NCI-H2171 treated with DMSO at 0.1 percent for 48 hours (cell line): ENCODE data around the gene HIVEP3.

Source experiments
- DNase-seq: peaks from one replicate; lab custom pipeline; 2025; lab: John Stamatoyannopoulos, UW

Gene HIVEP3

DNA sequence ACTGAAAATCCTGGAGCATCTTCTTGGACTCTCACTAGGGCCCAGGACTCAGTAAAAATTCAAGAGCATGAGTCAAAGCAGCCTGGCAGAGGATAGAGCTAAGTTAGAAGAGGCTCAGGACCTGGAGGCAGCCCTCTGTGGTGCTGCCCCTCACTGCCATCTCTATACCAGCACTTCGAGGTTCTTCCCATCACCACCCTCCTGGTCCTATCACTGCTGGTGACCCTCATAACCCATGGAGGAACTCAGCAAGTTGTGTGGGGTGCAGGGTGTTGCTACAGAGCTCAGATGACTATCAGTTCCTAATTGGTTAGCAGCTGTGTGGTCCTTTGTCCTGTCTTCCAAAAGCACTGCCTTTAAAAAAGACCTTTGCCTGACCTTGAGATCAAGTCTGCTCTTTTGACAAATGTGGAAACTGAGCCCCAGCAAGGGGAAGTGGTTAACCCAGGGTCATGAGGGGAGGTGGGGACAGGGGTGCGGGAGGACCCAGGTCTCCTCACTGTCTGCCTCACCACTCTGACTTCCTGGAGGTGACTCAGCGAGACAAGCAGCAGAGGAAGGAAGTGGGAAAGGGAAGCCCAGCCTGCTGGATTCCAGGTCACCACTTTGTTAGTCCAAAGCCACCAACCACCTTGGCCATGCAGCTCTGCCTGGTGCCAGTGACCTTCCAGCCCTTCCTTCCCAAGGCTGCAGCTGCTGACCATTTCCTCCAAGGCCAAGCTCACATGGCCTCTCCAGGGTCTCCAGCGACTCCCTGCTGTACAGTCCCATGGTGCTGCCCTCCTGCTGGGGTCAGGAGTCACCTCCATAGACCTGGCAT lies 234.8 kb downstream of the HIVEP3 start:
- no peak for DNase-seq

DNA sequence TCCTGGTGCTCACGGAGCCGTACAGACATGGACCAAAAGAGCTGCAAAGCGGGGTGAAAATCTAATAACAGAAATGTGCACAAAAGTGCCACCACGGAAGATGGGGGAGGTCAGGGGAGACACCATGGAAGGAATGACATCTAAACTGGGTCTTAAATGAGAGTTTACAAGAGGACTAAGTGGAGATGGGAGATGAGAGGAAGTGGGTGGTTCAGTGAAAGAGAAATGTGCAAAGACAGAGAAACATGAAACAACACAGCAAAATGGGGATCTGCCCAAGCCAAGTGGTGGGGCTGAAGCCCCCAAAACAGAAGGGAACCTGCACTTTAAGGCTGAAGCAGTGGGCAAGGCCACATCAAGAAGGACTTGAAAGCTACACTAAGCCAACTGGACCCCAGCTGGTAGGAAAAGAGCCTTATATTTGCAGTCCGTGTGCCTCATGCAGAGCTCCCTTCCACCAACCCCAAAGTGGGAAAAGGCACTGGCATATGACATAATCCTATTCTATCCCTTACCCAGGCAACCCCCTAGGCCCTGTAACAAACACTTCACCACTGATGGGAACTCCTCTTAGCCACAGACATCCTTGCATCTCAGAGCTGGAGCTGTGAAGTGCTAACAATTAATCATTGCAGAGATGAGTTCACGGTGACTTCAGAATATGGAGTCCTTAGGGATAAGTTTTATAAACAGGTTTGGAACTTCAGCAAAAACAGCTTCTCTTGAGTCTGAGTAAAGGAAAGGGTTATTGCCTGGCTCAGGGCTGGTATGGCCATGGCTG lies 235.7 kb downstream of the HIVEP3 start:
- DNase-seq: no peak

DNA sequence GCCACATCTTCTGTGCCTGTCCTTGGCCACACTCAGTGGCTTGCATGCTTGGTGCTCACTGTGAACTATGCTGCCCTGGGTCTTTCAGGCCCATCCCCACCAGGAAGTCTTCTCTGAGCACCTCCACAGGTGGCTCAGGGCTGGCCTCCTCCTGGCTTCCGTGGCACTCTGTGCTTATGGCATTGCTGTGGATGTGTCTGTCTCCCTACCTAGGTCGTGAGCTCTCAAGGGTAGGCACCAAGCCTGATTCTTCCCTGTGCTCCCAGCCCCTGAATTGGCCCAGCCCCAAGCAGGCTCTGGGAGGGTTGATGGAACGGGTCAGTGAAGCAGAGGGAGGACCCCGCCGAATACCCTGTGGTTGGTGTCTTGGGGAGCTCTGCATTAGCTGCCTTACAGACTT lies 236.6 kb downstream of the HIVEP3 start:
- no peak for DNase-seq

DNA sequence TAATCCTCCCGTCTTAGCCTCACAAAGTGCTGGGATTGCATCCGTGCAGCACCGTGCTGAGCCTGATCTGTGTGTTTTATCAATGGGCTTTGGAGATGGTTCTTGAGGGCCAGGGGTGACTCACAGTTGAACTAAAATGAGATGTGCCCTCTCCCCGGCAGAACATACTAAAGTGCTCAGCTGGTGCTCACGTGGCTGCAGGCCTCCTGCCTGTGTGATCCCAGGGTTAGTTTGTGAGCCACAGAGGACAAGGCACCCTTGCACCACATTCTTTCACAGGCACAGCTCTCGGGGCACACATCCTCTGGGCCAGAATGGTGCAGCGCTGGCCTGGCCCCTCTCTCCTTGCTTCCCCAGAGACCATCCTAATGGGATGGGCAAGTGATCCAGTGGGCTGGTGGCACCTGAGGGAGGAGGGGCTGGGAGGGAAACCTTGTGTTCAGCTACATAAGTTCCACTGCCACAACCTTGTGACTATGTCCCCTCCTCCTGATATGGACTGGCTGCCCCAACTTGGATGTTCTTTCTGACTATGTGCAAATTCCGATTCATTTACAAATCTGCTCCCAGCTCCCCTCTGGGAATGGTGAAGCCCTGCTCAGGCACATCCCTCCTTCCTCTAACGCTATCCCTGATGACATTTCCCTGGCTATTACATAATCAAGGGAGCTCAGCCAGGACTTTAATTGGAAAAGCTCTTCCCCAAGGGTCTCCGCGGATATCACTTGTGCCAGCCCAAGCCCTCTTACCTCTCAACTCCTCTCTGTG lies 237.2 kb downstream of the HIVEP3 start:
- peak; percentile 30 for DNase-seq

DNA sequence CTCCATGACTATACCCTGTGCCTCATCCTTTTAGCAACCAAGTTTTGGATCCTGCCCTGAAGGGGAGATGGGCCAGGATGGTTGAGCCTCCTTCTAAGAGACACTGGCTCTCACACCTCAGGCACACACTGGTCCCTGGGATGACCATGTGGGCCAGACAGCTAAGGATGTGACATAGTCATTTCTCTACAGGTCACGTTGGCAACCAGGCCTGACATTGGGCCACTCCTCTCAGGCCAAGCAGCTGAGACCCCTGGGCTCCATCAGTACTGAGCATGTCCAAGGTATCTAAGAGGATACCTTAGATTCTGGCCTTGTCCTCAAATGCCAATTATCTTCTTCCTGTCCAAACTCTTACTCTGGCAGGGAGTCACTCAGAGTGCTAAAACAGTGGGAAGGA lies 238.7 kb downstream of the HIVEP3 start:
- DNase-seq: no peak

DNA sequence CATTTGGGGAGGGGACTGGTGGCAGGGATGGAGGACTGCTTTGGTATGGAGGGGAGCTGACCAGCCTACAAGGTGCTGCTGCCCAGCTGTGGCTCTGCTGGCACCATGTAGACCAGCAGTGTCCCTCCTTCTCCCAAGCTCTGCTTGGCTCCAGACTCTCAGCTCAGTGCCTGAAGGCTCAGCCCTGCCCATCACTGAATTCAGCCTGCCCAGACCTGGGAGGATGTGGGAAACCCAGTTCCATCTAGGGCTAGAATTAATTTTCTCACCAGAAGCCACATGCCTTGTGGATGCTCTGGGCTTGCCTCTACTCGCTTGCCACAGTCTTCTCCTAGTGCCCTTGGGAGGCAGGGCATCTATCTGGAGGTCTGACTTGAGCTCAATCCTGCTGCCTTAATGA lies 239.2 kb downstream of the HIVEP3 start:
- DNase-seq: no peak

DNA sequence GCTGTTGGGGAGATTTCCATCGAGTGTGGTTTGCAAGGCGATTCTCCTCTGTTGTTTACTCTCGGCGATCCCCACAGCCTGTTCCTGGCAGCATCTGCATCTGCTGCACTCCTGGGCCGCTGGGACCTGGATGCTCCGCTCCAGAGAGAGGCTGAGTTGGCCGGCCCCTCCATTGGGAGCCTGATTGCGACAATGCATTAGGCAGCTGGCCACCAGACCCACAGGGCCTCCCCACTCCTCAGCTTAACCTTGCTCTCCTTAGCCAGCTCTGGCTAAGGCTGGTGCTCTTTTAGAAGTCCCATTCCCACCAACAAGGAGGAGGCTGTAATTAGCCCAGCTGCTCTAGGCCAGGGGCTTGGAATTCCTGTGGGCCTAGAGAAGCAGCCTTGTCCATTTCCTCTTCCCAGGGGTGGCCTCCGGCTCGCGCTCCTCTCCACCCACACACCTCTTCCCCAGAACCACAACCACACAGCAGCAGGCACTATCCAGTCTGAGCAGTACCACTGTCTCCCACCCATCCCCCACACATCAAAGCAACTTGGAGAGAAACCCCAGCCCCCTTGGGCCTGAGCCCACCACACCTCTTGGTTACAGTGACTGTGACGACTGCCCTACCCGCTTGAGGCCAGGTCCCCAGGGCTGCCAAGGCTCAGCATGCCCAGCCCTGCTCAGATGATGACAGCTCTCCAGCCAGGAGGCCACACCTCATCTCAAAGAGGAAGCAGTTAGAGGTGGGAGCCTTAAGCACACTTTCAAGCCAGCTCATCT lies 240.4 kb downstream of the HIVEP3 start:
- DNase-seq: peak; percentile 79

DNA sequence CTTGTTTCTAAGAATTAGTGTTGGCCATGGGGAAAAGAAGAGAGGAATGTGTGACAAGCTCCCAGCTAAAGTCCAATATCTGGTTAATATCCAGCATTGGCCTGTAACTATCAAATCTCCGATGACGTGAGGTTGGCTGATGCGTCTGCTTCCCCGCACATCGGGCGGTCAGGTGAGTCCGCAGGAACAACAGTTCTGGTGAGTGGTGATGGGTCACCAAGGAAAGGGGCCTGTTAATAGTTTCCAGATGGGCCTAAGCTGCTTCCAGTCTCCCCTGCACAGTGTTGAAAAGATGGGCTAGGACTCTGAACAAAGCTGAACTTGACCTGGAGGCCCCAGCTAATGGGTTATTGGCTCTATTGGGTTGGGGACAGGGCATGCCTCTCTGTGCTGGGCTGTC lies 241.1 kb downstream of the HIVEP3 start:
- DNase-seq: no peak

DNA sequence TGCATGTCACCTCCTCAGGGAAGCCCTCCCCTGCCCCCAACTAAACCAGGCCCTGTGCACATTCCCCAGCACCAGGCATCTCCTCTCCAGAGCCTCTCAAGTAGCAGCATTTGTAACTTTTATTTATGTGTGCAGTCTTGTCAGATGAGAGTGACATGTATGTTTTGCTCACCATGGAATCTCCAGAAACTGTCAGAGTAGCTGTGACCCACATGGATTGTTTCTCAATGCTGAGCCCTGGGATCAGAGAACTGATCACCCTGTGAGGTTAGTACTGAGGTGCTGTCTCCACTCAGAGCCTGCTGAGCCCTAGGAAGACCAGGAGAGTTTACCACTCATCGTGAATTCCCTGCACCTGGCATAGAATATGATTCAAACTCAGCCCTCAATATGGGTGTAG lies 243.3 kb downstream of the HIVEP3 start:
- no peak for DNase-seq

DNA sequence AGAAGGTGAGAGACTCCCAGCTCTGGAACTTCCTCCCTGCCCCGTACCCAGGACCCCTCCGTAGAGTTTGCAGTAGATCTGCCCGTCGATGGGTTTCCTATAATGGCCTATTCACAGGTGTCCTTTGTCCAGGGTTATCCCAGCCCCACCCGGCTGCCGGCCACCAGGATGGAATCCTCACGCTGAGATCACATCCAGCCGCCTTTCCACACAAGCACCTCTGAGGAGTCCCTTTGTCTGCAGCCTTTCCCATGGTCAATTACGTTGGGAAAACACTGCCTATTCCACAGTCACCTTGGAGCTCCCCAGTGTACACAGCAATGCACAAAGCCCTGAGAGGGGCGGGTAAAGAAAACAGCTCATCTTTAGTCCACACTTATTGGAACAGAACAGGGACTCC lies 244.2 kb downstream of the HIVEP3 start:
- no peak for DNase-seq

DNA sequence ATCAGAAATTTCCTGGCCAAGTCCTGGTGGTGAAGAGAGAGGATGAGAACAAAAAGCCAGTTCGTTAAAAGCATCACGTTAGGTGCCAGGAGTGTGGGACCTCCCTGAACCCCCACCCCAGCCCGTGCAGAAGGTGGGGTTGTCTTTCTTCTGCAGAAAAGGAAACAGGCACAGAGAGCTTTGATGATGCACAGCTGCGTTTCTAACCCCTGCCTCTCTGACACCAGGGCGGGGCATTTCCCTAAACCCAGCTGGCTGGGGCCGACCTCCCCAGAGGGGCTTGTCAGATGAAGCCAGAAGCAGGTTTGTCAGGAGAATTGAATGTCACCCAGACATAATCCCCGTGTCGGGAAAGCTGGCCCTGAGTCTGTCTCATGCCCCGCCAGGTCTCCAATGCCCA lies 244.9 kb downstream of the HIVEP3 start:
- DNase-seq: peak; percentile 33

DNA sequence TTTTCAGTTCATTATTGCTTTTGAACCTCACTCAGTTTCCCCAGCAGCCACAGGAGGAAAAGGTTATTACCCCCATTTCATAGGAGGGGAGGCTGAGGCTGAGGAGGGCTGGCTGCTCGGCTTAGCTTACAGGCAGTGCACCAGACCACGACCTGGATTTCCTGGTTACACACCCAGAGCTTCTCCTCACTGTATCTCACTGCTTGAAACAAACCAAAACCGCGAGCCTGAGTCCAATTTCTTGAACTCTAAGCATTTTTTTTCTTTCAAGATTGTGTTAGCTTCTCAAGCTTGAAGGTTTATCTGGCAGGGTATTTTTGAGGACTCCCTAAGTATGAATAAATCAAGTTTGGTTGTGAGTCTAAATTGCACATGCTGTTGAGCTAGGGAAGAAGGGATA lies 245.3 kb downstream of the HIVEP3 start:
- no peak for DNase-seq

DNA sequence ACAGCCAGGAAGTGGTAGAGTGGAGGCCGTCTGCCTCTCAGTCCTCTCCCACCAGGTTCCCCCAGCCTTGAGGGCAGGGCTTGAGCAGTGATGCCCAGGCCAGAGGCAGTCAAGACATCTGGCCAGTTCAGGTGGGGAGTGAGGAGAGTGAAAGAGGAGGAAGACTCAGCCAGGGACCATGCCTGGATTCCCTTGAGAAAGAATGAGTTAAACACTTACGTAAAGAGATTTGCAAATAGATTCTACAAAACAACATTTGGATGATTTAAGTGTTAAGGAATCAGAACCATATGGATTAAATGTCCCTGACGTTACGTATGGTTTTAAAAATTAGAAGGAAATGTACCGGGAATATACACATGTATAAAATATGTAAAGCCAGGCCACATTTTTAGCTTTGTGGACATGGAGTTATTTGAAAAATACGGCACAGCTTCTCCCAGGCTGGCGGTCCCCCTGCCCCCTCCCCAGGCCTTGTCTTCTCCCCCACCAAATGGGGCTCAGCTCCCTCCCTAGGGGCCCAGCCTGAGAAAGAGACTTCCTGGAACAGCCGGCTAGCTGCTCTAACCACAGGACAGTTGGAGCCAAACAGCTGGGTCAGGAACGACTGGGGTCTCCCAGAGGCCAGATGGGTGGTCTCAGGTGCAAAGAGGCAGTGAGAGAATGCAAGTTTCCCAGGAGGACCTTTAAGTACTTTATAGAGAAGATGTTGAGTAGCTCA lies 245.9 kb downstream of the HIVEP3 start:
- DNase-seq: peak; percentile 44

DNA sequence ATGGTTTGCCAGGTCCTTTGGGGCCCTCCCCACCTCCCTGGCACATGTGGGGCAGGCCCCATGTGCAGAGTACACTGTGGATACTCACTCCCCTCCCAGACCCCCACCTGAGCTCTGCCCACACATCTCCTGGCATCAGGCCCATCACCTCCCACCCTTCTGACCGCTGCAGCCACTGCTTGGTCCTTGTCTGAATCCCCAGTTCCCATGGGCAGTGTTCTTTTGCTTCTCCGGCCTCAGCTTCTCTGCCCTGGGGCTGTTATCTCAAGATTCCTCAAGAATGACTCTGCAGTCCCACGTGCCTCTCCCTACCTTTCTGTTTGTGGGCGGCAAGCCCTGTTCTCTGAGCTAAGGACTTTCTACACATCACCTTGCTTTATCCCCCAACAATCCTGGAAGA lies 246.5 kb downstream of the HIVEP3 start:
- DNase-seq: no peak

DNA sequence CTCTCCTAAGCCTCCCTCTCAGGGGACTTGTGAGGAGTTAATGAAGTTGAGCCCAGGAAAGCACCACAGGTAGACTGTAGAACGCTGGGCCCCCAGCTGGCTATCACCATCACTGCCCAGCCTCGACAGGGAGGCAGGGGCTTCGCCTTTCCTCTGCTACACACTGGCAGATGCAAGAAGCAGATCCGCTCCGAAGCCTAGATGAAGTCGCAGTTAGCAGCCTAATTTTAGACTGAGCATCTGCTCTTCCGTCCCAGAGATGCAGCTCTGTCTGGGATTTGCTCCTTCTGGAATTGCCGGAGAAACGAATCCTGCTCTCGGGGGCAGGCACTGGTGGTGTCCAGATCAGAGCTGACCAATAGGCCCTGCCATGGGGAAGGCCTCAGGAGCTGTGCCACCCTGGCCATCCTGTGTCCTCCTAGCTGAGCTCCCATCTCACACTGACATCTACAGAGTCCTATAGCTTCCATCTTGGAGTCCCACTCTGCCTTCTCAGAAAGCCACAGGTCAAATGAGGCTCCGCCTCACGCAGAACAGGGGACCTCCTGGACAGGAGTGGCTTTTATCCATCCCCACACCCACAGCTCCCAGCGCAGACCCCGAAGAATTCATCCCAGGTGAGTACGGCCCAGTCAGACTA lies 247.5 kb downstream of the HIVEP3 start:
- DNase-seq: peak; percentile 57

DNA sequence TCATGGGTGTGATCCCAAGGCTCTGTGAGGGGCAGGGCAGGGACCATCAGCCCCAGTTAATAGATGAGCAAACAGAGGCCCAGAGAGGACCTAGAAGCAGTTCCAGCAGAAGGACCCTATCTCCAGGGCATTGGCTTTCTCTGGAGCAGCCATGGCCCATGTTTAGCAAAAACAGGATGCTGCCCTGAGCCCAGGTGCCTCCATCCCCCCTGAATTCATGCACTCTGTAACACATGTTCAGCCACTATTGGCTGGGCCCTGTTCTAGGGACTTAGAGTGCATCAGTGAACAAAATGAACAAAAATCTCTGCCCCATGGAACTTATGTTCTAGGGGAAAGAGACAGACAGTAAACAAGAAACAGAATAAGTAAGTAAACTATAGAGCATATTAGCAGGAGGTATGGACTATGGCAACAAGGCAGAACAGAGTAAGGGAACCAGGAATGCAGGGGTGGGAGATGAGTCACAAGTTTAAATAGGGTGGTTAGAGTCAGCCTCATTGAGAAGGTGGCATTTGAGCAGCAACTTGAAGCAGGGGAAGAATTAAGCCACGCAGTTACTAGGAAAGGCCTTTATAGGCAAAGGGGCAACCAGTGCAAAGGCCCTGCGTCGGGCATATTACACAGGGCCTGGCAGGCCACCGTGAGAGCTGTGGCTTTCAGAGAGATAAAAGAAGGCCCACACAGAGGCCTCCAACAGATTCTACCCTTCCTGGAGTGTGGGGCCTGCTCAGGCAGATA lies 248.3 kb downstream of the HIVEP3 start:
- DNase-seq: no peak

DNA sequence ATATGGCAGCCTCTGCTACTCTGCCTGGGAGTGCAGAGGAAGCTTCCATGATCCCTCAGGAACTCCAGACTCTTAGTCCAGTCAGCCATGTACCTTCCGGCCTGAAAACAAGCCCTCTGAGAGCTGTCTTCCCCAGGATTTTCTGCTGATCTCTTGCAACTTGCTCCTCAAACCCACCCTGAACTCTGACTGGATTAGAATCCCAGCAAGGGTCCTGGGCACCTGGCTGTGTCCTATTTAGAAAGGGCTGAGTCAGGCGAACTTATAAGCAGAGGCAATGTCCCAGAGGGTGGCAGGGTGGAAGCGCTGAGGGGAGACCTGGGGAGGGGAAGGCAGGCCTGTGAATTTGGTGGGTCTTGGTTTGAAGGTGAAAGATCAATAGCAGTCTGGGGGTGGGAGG lies 249.8 kb downstream of the HIVEP3 start:
- DNase-seq: no peak

DNA sequence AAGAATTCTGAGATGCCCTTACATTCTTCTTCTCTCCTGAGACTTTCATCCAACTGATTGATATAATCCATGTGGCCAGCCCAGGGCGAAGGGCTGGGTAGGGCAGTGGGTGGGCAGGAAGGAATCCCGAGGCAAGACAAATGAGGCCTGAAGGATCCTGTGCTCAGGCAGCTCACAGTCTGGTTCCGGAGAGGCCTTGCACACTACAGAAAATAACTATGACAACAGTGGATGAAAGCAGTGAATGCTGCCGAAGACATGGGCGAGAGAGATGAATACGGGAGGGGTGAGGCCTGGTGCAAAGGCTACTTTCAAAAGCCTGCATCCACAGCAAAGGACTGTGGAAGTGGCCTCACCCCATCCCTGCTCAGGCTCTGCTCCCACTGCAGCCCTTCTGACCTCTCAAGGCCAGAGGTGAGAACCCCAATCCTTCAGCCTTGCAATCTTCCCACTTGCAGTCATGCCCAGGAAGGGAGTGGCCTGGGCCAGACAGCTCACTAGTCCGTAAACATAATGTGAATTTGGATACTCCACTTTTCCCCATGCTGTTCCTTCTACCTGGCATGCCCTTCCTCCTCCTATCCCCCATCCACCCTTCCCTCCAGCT lies 250.6 kb downstream of the HIVEP3 start:
- no peak for DNase-seq

DNA sequence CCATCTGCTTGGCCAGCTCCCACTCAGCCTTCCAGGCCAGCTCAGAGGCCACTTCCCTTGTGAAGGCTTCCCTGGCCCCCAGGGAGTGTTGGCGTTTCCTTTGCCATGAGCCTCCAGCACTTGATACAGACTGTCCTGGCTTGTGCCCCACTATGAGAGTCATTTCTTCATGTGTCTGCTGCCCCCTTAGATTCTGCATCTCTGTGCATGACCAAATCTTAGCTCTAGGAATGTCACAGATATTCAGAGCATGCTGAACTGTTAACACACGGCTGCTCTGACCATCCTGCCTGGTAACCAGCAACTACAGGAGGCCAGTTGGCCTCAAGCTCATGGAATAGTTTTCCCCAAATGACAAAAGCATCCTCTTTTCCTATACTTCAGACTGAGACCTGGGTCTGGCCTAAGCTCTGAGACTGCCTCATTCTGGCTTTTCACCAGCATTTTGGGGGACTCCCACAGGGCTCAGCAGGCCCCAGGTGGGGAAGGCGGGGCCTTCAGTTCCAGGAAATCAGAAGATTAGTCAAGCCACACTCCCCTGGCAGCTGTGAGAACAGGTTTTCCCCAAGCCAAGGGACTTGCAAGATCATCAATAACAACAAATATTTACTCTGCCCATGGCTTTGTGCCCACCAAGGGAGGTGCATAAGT lies 251.6 kb downstream of the HIVEP3 start:
- DNase-seq: peak; percentile 84
